Heart left ventricle (tissue), 16 donors: ENCODE measurements around the gene MCM3AP. TPM values are rescaled to one million over a fixed set of nuclear protein-coding genes. Genes with fewer than 3 reads are reported as not detected.
A peak's percentile ranks its signal among the peaks of the same experiment; 100 is the strongest.

Experiments used
- ATAC-seq, 4 donors: fragments of 200-7000 bp; cut with Tn5 transposase; one replicate each; pipeline ENCODE4 v1.9.1; 2020 to 2022; ENCODE audit warnings: moderate library complexity in 4 of 4, mild to moderate bottlenecking in 3 of 4, moderate number of reproducible peaks in 1 of 4
- DNase-seq, 5 donors: peaks; one replicate each; pipeline ENCODE4 v3.0.0-alpha.2; 2020
- H3K27ac ChIP-seq, 12 donors: fragments of 200-600 bp; sonication (generic) in 4 of 12; one replicate each; pipeline versions ENCODE4 v1.5.0 to v1.8.0; 2016 to 2022; ENCODE audit warnings: mild to moderate bottlenecking in 2 of 12
- H3K27me3 ChIP-seq, 9 donors: fragments of 200-600 bp; sonication (generic) in 2 of 9; one replicate each; pipeline versions ENCODE4 v1.5.1 to v1.8.0; 2016 to 2022; ENCODE audit warnings: mild to moderate bottlenecking in 3 of 9
- H3K36me3 ChIP-seq, 9 donors: fragments of 200-600 bp; sonication (generic) in 2 of 9; one replicate each; pipeline versions ENCODE4 v1.5.0 to v1.8.0; 2018 to 2022; ENCODE audit warnings: mild to moderate bottlenecking in 2 of 9
- H3K4me1 ChIP-seq, 12 donors: fragments of 200-600 bp; sonication (generic) in 4 of 12; one replicate each; pipeline versions ENCODE4 v1.5.0 to v1.8.0; 2016 to 2022; ENCODE audit warnings: mild to moderate bottlenecking in 3 of 12
- H3K4me3 ChIP-seq, 12 donors: fragments of 200-600 bp; sonication (generic) in 4 of 12; one replicate each; pipeline versions ENCODE4 v1.5.0 to v1.8.0; 2017 to 2022; ENCODE audit warnings: mild to moderate bottlenecking in 9 of 12, moderate library complexity in 4 of 12
- H3K9me3 ChIP-seq, 12 donors: fragments of 200-600 bp; sonication (generic) in 4 of 12; one replicate each; pipeline versions ENCODE4 v1.5.0 to v1.8.0; 2016 to 2022; ENCODE audit warnings: mild to moderate bottlenecking in 1 of 12
- POLR2A ChIP-seq, 2 donors: fragments of 450-650 bp; IDR thresholded peaks; one replicate each; pipeline ENCODE4 v1.6.1; 2017; ENCODE audit warnings: antibody characterized with exemption in 2 of 2, mild to moderate bottlenecking in 2 of 2, moderate library complexity in 2 of 2
- whole genome bisulfite sequencing, 4 donors: extraction: QIAGEN DNeasy Blood & Tissue Kit in 2 of 4; methylation state at CpG; one replicate each; pipeline versions ENCODE4 v1.1.5 to v1.1.7; 2013 to 2018; 5-methylcytosine and 5-hydroxymethylcytosine counted together
- intact Hi-C, 10 donors: fragments of 100-400 bp; cut with DNase I; formaldehyde crosslinking; loops; one replicate each; pipeline versions ENCODE4 v1.11.1 to v1.14.2; 2022
- polyA plus RNA-seq, 2 donors: library from polyadenylated mRNA; stranded (reverse); fragments of 200-250 nt; gene quantifications; one replicate each; pipeline ENCODE4 v1.2.3, GENCODE V29; 2013
- total RNA-seq, 9 donors: library from RNA; depleted of rRNA in 2 of 9; stranded (reverse); fragments of >200 nt in 2 of 9; fragmentation: NEBNext Ultra II Directional in 3 of 9; extraction: Animal tissue kit (Norgen Biotek cat#: 25700) in 3 of 9; gene quantifications; one replicate each; pipeline versions ENCODE4 v1.1.0 to v1.2.4, GENCODE V29; 2016 to 2023
- TF ChIP-seq, protein P1 (sequence below), 12 donors: fragments of 200-600 bp; sonication (generic) in 4 of 12; IDR thresholded peaks; one replicate each; pipeline versions ENCODE4 v1.5.0 to v1.8.0; 2018 to 2022; ENCODE audit warnings: antibody characterized with exemption in 12 of 12, mild to moderate bottlenecking in 5 of 12
- donor health status: ischemic (EF 13 %, LVEDD 7.1; RV severe dilation, severe dysfunction).
- donor health status: healthy with polysubstance abuse.
- donor health status: DM: no; HTN: yes; CAD: no.
- donor health status: DM: no; HTN: no; CAD: no.
- donor health status: ischemic (EF 25% LVEDD 6.9; RV normal size, moderate dysfunction).
- donor health status: ischemic (EF 25% LVEDD 5.7; RV mildly dilated, moderate dysfunction).
- donor health status: healthy.
- donor health status: DM: yes; HTN: yes; CAD: no.
- donor health status: ischemic (EF 35%, LVEDD 5.7; RV mildly dilated, moderate dysfunction).
- donor health status: nonischemic (EF 11% LVEDD 7.7; RV severe dilation, severe dysfunction).
- donor health status: DM: yes; HTN: yes; CAD: no.
- donor health status: PGD.
- donor health status: ischemic (EF 29% LVEDD 5.4; RV normal size, mild dysfunction).
- donor health status: nonischemic (EF 23%, LVEDD 6.1; RV moderate dilation, normal function).

Gene MCM3AP
- total and polyA plus RNA-seq, 11 donors = 24.5 to 69.8 (median 55.3) TPM

DNA sequence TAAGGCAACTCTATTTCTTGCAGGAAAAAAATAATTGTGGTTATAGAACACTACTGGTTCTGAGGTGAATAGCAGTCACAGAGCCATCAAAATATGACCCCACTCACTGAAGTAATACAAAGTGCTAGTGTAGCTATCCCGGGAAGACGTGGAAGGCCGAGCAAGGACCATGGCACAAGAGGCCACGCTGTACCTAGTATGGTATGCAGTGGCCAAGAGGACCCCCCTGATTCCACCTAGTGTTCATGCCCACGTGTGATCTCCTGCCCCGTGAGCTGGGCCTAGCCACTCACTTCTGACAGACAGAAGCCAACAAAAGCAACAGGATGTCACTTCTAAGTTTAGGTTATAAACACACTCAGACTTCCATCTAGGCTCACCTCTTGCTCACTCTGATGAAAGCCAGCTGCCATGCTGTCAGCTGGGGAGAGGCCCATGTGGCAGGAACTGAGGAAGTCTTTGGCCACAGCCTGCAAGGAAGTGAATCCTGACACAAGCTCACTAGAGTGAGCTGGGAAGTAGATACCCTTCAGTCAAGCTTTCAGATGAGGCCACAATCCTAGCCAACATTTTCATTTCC is 35.2 kb downstream of the MCM3AP start:
- TF ChIP-seq, protein P1, sequence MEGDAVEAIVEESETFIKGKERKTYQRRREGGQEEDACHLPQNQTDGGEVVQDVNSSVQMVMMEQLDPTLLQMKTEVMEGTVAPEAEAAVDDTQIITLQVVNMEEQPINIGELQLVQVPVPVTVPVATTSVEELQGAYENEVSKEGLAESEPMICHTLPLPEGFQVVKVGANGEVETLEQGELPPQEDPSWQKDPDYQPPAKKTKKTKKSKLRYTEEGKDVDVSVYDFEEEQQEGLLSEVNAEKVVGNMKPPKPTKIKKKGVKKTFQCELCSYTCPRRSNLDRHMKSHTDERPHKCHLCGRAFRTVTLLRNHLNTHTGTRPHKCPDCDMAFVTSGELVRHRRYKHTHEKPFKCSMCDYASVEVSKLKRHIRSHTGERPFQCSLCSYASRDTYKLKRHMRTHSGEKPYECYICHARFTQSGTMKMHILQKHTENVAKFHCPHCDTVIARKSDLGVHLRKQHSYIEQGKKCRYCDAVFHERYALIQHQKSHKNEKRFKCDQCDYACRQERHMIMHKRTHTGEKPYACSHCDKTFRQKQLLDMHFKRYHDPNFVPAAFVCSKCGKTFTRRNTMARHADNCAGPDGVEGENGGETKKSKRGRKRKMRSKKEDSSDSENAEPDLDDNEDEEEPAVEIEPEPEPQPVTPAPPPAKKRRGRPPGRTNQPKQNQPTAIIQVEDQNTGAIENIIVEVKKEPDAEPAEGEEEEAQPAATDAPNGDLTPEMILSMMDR (IDR thresholded peaks at IDR 0.05) = no peak
- no peak for TF ChIP-seq POLR2A (IDR thresholded peaks at IDR 0.05)
- H3K9me3 ChIP-seq = no peaks in the 10 kb centered on the region
- peak in 2 of 4 donors; percentile 43 to 49 for ATAC-seq
- H3K36me3 ChIP-seq = peaks cover 0 to 100% (median 96%) of the 10 kb centered on the region in 9 donors
- H3K27me3 ChIP-seq = no peaks in the 10 kb centered on the region
- peak overlapping the region in 1 of 12 donors; percentile 28 for H3K27ac ChIP-seq
- 79 to 89% (median 86%) methylated on average over 6 of the region's 6 CpGs for WGBS, 4 donors
- H3K4me3 ChIP-seq = no peak overlapping the region
- peak in 1 of 5 donors; percentile 8 for DNase-seq
- intact Hi-C loops = loop anchor here in 1 of 10 donors (10.0 kb wide), 1 partner anchor 105 kb away; no protein-coding TSS in a partner anchor
- H3K4me1 ChIP-seq = peaks cover 0 to 10% (median 0%) of the 10 kb centered on the region in 12 donors

GRCh38 chr21:46248827-46249226 is 36.6 kb downstream of the MCM3AP start:
- intact Hi-C loops = loop anchor here in 1 of 10 donors (10.0 kb wide), 1 partner anchor 94 kb away; the partner anchor contains the start of gene FTCD
- Histone ChIP-seq H3K36me3 (peaks cover 0 to 100% (median 96%) of the 10 kb centered on the region in 9 donors), H3K9me3 (no peaks in the 10 kb centered on the region), H3K27ac (no peak overlapping the region), H3K27me3 (no peaks in the 10 kb centered on the region), H3K4me1 (no peaks in the 10 kb centered on the region), H3K4me3 (no peak overlapping the region)
- 91 to 99% (median 96%) methylated on average over 2 of the region's 2 CpGs for WGBS, 4 donors
- DNase-seq = no peak
- TF ChIP-seq, protein P1 (IDR thresholded peaks at IDR 0.05) = no peak
- TF ChIP-seq POLR2A (IDR thresholded peaks at IDR 0.05) = no peak
- no peak for ATAC-seq

GRCh38 chr21:46248422-46248782 is 37.0 kb downstream of the MCM3AP start:
- DNase-seq (no peak), ATAC-seq (no peak)
- TF ChIP-seq, protein P1 (IDR thresholded peaks at IDR 0.05) = no peak
- no peak for TF ChIP-seq POLR2A (IDR thresholded peaks at IDR 0.05)
- Histone ChIP-seq H3K27ac (no peak overlapping the region), H3K4me1 (no peaks in the 10 kb centered on the region), H3K36me3 (peaks cover 0 to 100% (median 96%) of the 10 kb centered on the region in 9 donors), H3K9me3 (no peaks in the 10 kb centered on the region), H3K27me3 (no peaks in the 10 kb centered on the region), H3K4me3 (no peak overlapping the region)
- WGBS, 4 donors = 88 to 96% (median 89%) methylated on average over 1 of the region's 1 CpG
- intact Hi-C loops = loop anchor here in 1 of 10 donors (10.0 kb wide), 1 partner anchor 94 kb away; the partner anchor contains the start of gene FTCD

- H3K36me3 ChIP-seq = peaks cover 0 to 100% (median 96%) of the 10 kb centered on the region in 9 donors
- H3K4me1 ChIP-seq = no peaks in the 10 kb centered on the region
- 91 to 100% (median 97%) methylated on average over 2 to 3 of the region's 3 CpGs for WGBS, 4 donors
- no peaks in the 10 kb centered on the region for H3K9me3 ChIP-seq
- TF ChIP-seq, protein P1 (IDR thresholded peaks at IDR 0.05) = no peak
- no peak for TF ChIP-seq POLR2A (IDR thresholded peaks at IDR 0.05)
- intact Hi-C loops = loop anchor here in 1 of 10 donors (10.0 kb wide), 1 partner anchor 93 kb away; the partner anchor contains the start of gene FTCD
- no peak overlapping the region for H3K27ac ChIP-seq
- ATAC-seq (no peak), DNase-seq (peak in 1 of 5 donors; percentile 11)
- H3K27me3 ChIP-seq = no peaks in the 10 kb centered on the region
- H3K4me3 ChIP-seq = no peak overlapping the region
These were observed 37.6 kb downstream of the MCM3AP start for GRCh38 chr21:46247699-46248421.
